Thoracic aorta (tissue), 2 donors: Measurements from ENCODE around the gene GASK1A. TPM values are rescaled to one million over a fixed set of nuclear protein-coding genes. Genes with fewer than 3 reads are reported as not detected.

ENCODE experiments used
- ATAC-seq: fragments of 150-250 bp; one replicate; pipeline ENCODE4 v1.8.0; 2017; ENCODE audit warnings: low read depth; ENCODE audit not compliant: insufficient number of reproducible peaks, low FRiP score
- DNase-seq: peaks from one replicate; pipeline ENCODE4 v3.0.0-alpha.2; 2020; ENCODE audit warnings: low spot score
- H3K27ac ChIP-seq, 2 donors: fragments of 200-600 bp; sonication (generic); 1 replicate in 1 of 2; 2 replicates in 1 of 2; pipeline ENCODE4 v1.5.1; 2016; ENCODE audit warnings: mild to moderate bottlenecking in 2 of 2, moderate library complexity in 2 of 2
- H3K27me3 ChIP-seq: fragments of 200-600 bp; sonication (generic); replicated peaks from 2 replicates; pipeline ENCODE4 v1.6.0; 2016; ENCODE audit warnings: mild to moderate bottlenecking; ENCODE audit not compliant: insufficient read depth
- H3K36me3 ChIP-seq: fragments of 200-600 bp; sonication (generic); one replicate; pipeline ENCODE4 v1.5.1; 2016
- H3K4me1 ChIP-seq, 2 donors: fragments of 200-600 bp; sonication (generic); 1 replicate in 1 of 2; 2 replicates in 1 of 2; pipeline versions ENCODE4 v1.5.1 to v1.6.0; 2016; ENCODE audit warnings: low read depth in 2 of 2, mild to moderate bottlenecking in 1 of 2; ENCODE audit not compliant: control insufficient read depth in 1 of 2
- H3K4me3 ChIP-seq: fragments of 200-600 bp; sonication (generic); 2 replicates; pipeline ENCODE4 v1.5.1; 2016; ENCODE audit warnings: mild to moderate bottlenecking
- H3K9me3 ChIP-seq: fragments of 200-600 bp; sonication (generic); 2 replicates; pipeline ENCODE4 v1.5.1; 2016
- CTCF ChIP-seq: fragments of 200-600 bp; sonication (generic); IDR thresholded peaks from one replicate; pipeline ENCODE4 v1.5.1; 2019; ENCODE audit warnings: antibody characterized with exemption
- total RNA-seq, 2 donors: library from RNA; depleted of rRNA; stranded (reverse); fragments of >200 nt; gene quantifications; one replicate each; pipeline versions ENCODE4 v1.1.0 to v1.2.3, GENCODE V29; 2016

Gene GASK1A
- total RNA-seq, 2 donors from 2014 or later: 10.2 to 37.3 TPM

GRCh38 chr3:42936157-42936981, 42.7 kb upstream of the GASK1A start:
- Histone ChIP-seq H3K9me3 (no peaks in the 10 kb centered on the region), H3K27ac (no peak overlapping the region), H3K4me3 (peak overlapping the region; percentile 60), H3K36me3 (no peaks in the 10 kb centered on the region), H3K4me1 (no peaks in the 10 kb centered on the region), H3K27me3 (no peaks in the 10 kb centered on the region)
- DNase-seq (no peak), ATAC-seq (no peak)
- TF ChIP-seq CTCF: no peak

GRCh38 chr3:42937334-42937733, 41.8 kb upstream of the GASK1A start:
- no peak for DNase-seq
- Histone ChIP-seq H3K27me3 (no peaks in the 10 kb centered on the region), H3K9me3 (no peaks in the 10 kb centered on the region), H3K4me3 (no peak overlapping the region), H3K4me1 (no peaks in the 10 kb centered on the region), H3K27ac (no peak overlapping the region), H3K36me3 (no peaks in the 10 kb centered on the region)
- no peak for TF ChIP-seq CTCF
- no peak for ATAC-seq

GRCh38 chr3:42942693-42943092, 36.4 kb upstream of the GASK1A start:
- DNase-seq: no peak
- ATAC-seq: no peak
- no peak overlapping the region for H3K27ac ChIP-seq
- no peaks in the 10 kb centered on the region for H3K4me1 ChIP-seq
- H3K27me3 ChIP-seq: no peaks in the 10 kb centered on the region
- no peaks in the 10 kb centered on the region for H3K9me3 ChIP-seq
- no peak overlapping the region for H3K4me3 ChIP-seq
- TF ChIP-seq CTCF: no peak
- no peaks in the 10 kb centered on the region for H3K36me3 ChIP-seq

- Histone ChIP-seq H3K27ac (no peak overlapping the region), H3K9me3 (no peaks in the 10 kb centered on the region), H3K4me1 (no peaks in the 10 kb centered on the region), H3K4me3 (no peak overlapping the region), H3K36me3 (no peaks in the 10 kb centered on the region), H3K27me3 (no peaks in the 10 kb centered on the region)
- TF ChIP-seq CTCF: no peak
- DNase-seq: no peak
- no peak for ATAC-seq
Observed at GRCh38 chr3:42946050-42946449, 33.1 kb upstream of the GASK1A start.

GRCh38 chr3:42957573-42957972, 21.5 kb upstream of the GASK1A start:
- no peak overlapping the region for H3K4me3 ChIP-seq
- DNase-seq (no peak), ATAC-seq (no peak)
- no peak for TF ChIP-seq CTCF
- no peak overlapping the region for H3K27ac ChIP-seq
- H3K4me1 ChIP-seq: peaks cover 0 to 4% of the 10 kb centered on the region in 2 donors
- H3K36me3 ChIP-seq: no peaks in the 10 kb centered on the region
- H3K9me3 ChIP-seq: no peaks in the 10 kb centered on the region
- H3K27me3 ChIP-seq: no peaks in the 10 kb centered on the region
